GM18951 (cell line): Measurements from ENCODE around the gene FUT8.

Experiments used
- POLR2A ChIP-seq: IDR thresholded peaks from 4 replicates; pipeline ENCODE4 v1.6.1; 2011; ENCODE audit warnings: mild to moderate bottlenecking; ENCODE audit not compliant: insufficient read length, insufficient read depth; ENCODE audit errors: extremely low read depth
- in situ Hi-C: fragments of 300-500 bp; cut with MboI; formaldehyde crosslinking; loops from one replicate; pipeline ENCODE4 v1.12.0; 2022; ENCODE audit warnings: low sequenced_read_pairs, mixed read lengths, inconsistent platforms; ENCODE audit not compliant: unreplicated experiment

Gene FUT8

GRCh38 chr14:65476273-65476941 is 63.9 kb downstream of the FUT8 start:
- in situ Hi-C loops, result no loop called here
- no peak for TF ChIP-seq POLR2A

DNA sequence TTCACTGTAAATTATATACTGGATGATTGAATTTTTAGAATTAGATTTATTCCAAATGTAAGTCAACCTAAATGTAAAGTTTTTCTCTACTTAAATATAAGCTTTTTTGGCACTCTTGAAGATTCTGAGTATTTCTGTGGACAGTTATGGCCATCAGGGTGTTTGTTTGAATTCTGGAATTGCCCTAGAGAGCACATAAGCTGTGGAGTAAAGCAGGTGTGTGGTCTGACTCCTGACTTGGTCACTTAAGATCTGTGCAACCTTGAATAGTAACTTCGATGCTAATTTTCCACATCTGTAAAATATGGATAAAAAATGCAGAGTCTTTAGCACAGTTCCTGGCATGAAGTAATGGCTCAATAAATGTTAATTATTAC is 64.4 kb downstream of the FUT8 start:
- in situ Hi-C loops, result no loop called here
- no peak for TF ChIP-seq POLR2A

- in situ Hi-C loops, result no loop called here
- no peak for TF ChIP-seq POLR2A
These were observed 65.5 kb downstream of the FUT8 start for GRCh38 chr14:65478017-65478416.

DNA sequence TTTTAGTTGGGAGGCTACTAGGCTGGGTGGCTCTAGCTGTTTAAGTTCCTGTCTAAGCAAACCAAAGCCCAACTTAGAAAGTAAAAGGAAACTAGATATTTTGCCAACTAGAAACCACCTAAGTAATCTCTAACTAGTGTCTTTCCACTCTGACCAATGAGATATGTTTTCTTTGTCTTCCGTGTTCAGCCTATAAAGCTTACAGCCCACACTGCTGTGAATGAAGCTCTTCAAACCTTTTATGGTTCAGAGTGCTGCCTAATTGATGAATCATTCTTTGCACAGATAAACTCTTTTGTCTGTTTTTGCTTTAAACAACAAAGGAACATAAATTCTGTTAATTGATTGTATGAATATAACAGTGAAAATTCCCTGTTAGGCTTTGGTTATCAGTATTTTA is 66.1 kb downstream of the FUT8 start:
- TF ChIP-seq POLR2A, result no peak
- in situ Hi-C loops, result no loop called here

- TF ChIP-seq POLR2A, result no peak
- in situ Hi-C loops, result no loop called here
These were observed 66.9 kb downstream of the FUT8 start for GRCh38 chr14:65479386-65479785.

DNA sequence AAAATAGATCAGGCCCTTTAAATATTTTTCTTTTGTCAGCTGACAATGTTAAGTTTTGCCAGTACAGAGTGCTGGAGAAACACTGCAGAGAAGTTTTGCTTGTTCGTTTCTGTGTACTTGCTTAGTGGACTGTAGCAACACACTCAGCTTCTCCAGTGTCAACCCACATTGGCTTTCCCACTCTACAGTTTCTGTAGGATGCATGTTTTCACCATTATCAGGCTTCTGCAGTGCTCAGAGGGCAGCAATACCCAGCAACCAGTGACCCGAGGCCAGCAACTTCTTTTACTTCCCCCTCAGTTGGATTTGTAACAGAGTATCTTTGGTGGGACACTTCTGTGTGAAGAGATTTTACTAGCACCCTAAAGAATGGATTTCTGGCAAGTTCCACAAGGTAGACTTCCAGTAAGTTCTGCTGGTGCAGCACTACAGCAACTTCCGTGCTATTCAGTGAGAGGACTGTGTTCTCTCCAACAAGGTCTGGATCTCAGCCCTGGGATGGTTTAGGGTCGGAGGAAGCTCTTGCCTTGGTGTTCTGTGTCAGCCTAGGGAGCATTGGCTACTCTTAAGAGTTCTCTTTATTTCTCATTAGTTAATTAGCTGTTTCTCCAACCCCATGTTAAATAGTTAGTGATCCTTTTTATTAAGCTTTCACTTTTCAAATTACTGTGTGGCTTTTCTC is 70.4 kb downstream of the FUT8 start:
- TF ChIP-seq POLR2A, result no peak
- in situ Hi-C loops, result loop anchor here (10.0 kb wide), 1 partner anchor 342 kb away; no protein-coding TSS in a partner anchor

GRCh38 chr14:65483647-65484046 is 71.1 kb downstream of the FUT8 start:
- no peak for TF ChIP-seq POLR2A
- in situ Hi-C loops, result loop anchor here (10.0 kb wide), 1 partner anchor 341 kb away; no protein-coding TSS in a partner anchor

GRCh38 chr14:65485516-65485915 is 73.0 kb downstream of the FUT8 start:
- TF ChIP-seq POLR2A, result no peak
- in situ Hi-C loops, result loop anchor here (10.0 kb wide), 1 partner anchor 339 kb away; no protein-coding TSS in a partner anchor

GRCh38 chr14:65486863-65487262 is 74.3 kb downstream of the FUT8 start:
- in situ Hi-C loops, result loop anchor here (10.0 kb wide), 1 partner anchor 338 kb away; no protein-coding TSS in a partner anchor

DNA sequence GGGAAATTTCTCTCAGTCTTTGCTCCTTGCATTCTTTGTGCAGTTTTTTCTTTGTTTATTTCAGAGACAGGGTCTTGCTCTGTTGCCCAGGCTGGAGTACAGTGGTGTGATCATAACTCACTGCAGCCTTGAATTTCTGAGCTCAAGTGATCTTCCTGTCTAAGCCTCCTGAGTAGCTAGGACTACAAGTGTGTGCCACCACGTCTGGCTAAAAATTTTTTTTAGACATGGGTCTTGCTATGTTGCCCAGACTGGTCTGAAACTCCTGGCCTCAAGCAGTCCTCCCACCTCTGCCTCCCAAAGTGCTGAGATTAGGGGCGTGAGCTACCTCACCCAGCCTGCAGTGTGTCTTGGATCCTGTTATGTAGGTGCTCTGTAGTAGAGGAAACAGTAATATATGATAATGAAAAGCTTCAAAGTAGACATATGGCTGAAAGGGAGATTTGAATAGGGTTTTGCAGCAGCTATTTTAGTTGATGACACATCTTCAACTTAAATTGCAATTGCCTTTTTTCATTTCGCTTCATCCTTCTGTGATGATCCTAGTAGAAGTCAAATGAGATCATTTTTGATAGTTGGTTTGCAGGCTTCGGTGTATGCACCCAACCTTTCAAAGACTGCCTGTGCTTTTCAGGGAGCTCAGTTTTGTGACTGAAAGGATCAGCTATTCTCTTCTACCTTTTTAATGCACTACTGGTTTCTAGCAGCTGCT is 75.4 kb downstream of the FUT8 start:
- TF ChIP-seq POLR2A, result no peak
- in situ Hi-C loops, result loop anchor here (10.0 kb wide), 1 partner anchor 337 kb away; no protein-coding TSS in a partner anchor

More at GRCh38 chr14:65486863-65487262, 74.3 kb downstream of the FUT8 start:
- TF ChIP-seq POLR2A, result no peak

GRCh38 chr14:65491274-65491673 is 78.7 kb downstream of the FUT8 start:
- in situ Hi-C loops, result no loop called here
- no peak for TF ChIP-seq POLR2A

DNA sequence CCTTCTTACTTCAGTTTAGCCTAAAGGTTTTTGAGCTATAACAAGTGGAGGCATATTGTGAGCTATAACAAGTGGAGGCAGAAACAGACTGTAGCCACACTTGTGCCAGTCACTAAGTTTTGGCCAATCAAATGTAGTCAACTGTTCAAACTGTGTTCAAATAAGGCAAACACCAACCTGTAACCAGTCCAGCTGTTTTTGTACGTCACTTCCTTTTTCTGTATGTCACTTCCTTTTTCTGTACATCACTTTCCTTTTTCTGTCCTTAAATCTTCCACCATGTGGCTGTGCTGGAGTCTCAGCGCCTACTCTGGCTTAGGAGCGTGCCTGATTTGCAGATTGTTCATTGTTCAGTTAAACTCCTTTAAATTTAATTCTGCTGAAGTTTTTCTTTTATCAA is 79.7 kb downstream of the FUT8 start:
- TF ChIP-seq POLR2A, result no peak
- in situ Hi-C loops, result no loop called here

GRCh38 chr14:65495196-65495595 is 82.7 kb downstream of the FUT8 start:
- in situ Hi-C loops, result no loop called here
- TF ChIP-seq POLR2A, result no peak
